Right renal pelvis (tissue), 4 donors: ENCODE results near the gene SLC39A11. TPM values are rescaled to one million over a fixed set of nuclear protein-coding genes. Genes with fewer than 3 reads are reported as not detected.
"Not testable (repeated sequence)": the region's sequence is repeated elsewhere in the genome, so short reads cannot be mapped to it uniquely, and the experiment has no call there.

Experiments
- DNase-seq, 4 donors: peaks; one replicate each; pipeline ENCODE4 v3.0.0-alpha.2; 2013; ENCODE audit warnings: low read depth in 4 of 4, low spot score in 3 of 4, missing footprints in 1 of 4
- polyA plus RNA-seq, 4 donors: library from polyadenylated mRNA; unstranded; fragments of 120-200 nt; gene quantifications; one replicate each; pipeline ENCODE4 v1.2.1, GENCODE V29; 2013; ENCODE audit not compliant: insufficient read length in 4 of 4

SLC39A11 gene
- polyA plus RNA-seq, 4 donors, result 27.6 to 29.1 (median 28.4) TPM

- DNase-seq, result no peak
Measured at GRCh38 chr17:72928454-72929136, 163.9 kb downstream of the SLC39A11 start.

DNA sequence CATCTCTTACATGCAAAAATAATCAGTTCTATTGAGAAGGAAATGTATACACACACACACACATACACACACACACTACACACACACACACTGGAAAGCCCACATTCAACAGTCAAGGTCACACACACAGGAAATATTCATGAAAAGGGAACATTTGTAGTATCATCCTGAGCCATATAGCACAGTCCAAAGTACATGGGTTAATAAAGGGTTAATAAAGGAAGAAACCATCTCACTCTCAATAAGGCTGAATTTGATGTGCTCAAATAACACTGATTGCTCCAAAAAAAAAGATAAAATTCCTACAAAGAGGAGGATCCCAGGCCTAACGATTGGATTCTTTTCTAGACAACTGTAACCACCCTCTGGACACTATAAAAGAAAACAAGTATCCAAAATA, 164.7 kb downstream of the SLC39A11 start:
- no peak for DNase-seq

DNA sequence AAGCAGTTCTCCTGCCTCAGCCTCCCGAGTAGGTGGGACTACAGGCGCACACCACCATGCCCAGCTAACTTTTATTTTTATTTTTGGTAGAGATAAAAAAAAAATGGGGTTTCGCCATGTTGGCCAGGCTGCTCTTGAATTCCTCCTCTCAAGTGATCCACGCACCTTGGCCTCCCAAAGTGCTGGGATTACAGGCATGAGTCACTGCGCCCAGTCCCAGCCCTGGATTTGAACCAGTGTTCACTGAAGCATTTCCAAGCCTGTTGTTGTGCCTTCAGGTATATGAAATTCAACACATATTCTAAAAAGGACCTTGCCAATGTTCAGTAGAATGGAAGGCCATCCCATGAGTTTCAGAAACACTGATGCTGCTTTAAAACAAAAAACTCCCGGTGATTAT, 165.3 kb downstream of the SLC39A11 start:
- no peak for DNase-seq

GRCh38 chr17:72926171-72926570, 166.3 kb downstream of the SLC39A11 start:
- no peak for DNase-seq

- DNase-seq, result no peak
Measured at GRCh38 chr17:72924196-72924595, 168.3 kb downstream of the SLC39A11 start.

DNA sequence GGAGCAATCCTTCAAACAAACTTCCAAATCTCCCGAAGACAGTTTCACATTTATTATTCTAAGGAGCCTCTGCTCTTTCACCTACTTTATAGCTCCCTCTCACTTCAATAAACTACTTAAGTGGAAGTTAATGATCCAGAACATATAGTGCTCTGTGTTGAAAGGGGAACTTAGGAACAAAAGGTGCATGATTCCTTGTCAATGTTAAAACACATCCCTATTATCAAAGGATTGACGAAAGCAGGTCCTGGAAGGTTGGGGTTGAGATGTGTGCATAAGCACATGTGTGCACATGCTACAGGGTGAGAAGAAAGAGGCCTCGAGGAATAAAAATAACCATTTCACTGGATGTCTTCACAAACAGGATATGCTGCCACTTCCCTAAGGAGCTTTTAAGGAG, 170.3 kb downstream of the SLC39A11 start:
- no peak for DNase-seq

- DNase-seq, result no peak
Measured at GRCh38 chr17:72921347-72922054, 171.0 kb downstream of the SLC39A11 start.

DNA sequence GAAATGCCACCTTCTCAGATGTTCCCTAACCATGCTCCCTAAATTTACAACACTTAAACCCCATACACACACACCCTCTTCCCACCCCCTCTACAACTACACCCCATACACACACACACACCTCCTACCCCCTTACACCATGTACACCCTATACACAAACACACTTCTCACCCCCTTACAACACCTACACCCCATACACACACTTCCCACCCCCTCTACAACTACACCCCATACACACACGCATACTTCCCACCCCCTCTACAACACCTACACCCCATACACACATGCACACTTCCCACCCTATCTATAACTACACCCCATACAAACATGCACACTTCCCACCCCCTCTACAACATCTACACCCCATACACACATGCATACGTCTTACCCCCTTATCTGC, 172.0 kb downstream of the SLC39A11 start:
- DNase-seq, result no peak

GRCh38 chr17:72916991-72917390, 175.5 kb downstream of the SLC39A11 start:
- no peak for DNase-seq

GRCh38 chr17:72915625-72916081, 176.8 kb downstream of the SLC39A11 start:
- no peak for DNase-seq

GRCh38 chr17:72913142-72913682, 179.3 kb downstream of the SLC39A11 start:
- no peak for DNase-seq

DNA sequence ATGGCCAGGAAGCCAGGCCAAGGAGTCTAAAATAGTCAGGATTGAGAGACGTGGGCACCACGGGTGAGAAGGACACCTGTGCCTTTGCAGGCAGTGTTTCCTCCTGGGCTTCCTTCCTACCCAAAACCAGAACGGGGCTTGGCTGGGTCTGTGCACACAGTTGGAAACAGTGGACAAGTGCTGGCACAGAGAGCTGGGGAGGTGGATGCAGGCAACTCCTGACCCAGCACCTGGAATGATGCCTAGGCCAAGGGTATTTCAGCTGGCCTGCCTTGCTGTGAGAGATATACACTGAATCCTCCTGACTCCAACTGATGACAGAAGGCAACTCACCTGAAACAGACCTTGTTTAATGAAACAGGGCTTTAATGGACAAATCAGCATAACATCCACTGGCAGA, 186.2 kb downstream of the SLC39A11 start:
- DNase-seq, result no peak

DNA sequence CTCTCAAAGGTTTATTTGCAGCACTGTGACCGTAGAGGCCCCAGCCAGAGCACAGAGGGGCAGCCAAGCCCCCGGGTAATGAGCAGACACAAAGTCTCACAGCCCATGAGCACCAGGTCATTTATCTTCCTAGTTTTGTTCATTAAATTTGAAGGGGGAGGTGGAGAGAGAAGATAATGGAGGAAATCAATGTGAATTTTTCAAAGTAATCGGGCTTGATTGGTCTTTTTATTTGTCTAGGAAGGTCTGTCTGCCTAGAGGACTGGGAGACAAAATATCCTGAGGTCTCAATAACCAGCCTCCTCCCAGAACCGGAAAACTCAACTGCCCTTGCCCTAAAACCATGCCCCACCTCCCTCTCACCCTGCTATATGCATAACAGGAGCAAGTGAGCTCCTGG, 189.0 kb downstream of the SLC39A11 start:
- no peak for DNase-seq

GRCh38 chr17:72901657-72902056, 190.8 kb downstream of the SLC39A11 start:
- DNase-seq, result no peak

- no peak for DNase-seq
Measured at GRCh38 chr17:72901083-72901482, 191.4 kb downstream of the SLC39A11 start.

- DNase-seq, result no peak
Measured at GRCh38 chr17:72900654-72900971, 191.9 kb downstream of the SLC39A11 start.

- no peak for DNase-seq
Measured at GRCh38 chr17:72898725-72899124, 193.8 kb downstream of the SLC39A11 start.

DNA sequence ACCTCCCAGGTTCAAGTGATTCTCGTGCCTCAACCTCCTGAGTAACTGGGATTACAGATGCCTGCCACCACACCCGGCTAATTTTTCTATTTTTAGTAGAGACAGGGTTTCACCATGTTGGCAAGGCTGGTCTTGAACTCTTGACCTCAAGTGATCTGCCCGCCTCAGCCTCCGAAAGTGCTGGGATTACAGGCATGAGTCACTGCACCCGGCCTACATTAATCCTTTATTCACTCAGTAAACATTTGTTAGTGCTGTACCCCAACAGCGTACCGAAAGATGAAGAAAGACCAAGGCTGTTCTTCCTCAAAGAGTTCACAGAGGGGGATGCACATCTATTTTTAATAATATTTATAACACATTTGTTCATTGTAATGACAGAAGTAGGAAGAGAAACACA, 196.2 kb downstream of the SLC39A11 start:
- not testable (repeated sequence) for DNase-seq

GRCh38 chr17:72891627-72892026, 200.9 kb downstream of the SLC39A11 start:
- no peak for DNase-seq

DNA sequence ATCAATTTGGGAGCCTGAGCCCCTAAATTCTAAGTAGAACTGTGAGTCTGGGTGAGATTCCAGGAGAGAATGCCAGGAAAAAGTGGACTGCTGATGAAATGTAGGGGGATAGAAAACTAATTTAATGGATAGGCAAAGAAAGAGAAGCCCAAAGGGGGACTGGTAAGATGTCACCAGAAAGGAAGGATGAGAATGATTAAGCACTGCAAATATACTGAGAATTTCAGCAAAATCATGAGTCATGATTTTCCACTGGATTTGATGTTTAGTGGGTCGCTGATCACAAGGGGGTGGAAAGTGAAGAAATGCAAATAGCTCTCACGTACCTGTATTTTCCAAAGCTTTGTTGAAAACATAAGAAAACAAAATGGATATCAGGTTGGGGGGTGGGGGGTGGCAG, 201.8 kb downstream of the SLC39A11 start:
- no peak for DNase-seq

DNA sequence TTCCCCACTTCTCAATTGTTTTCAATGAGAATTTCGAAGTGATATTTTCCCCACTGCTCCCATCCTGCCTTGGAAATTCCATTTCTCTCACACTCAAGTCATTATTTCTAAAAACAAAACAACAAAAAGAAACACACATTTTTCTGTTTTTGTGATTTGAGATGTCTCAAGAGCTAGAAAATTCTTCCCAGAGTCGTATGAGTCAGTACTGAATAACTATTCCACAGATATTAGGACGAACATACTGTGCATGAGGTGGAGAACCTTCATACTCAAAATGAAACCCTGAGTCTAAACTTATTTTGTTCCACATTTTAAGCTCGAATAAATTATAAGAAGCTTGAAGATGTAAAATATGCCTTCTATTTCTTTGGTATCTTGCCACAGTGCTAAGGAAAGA, 204.6 kb downstream of the SLC39A11 start:
- no peak for DNase-seq

- DNase-seq, result no peak
Measured at GRCh38 chr17:72887322-72887721, 205.2 kb downstream of the SLC39A11 start.
